Activated CD4-positive, alpha-beta T cell treated with anti-CD3 and anti-CD28 coated beads, Interleukin-2, amount 50 U/mL, for 24 hours (primary cell): ENCODE data around the gene C10orf143.
"Not testable (repeated sequence)": the region's sequence is repeated elsewhere in the genome, so short reads cannot be mapped to it uniquely, and the experiment has no call there.

ENCODE experiments used
- DNase-seq, 2 donors: peaks; one replicate each; pipeline ENCODE4 v3.0.0-alpha.2; 2020; ENCODE audit warnings: low read depth in 1 of 2, low spot score in 1 of 2

The C10orf143 gene

DNA sequence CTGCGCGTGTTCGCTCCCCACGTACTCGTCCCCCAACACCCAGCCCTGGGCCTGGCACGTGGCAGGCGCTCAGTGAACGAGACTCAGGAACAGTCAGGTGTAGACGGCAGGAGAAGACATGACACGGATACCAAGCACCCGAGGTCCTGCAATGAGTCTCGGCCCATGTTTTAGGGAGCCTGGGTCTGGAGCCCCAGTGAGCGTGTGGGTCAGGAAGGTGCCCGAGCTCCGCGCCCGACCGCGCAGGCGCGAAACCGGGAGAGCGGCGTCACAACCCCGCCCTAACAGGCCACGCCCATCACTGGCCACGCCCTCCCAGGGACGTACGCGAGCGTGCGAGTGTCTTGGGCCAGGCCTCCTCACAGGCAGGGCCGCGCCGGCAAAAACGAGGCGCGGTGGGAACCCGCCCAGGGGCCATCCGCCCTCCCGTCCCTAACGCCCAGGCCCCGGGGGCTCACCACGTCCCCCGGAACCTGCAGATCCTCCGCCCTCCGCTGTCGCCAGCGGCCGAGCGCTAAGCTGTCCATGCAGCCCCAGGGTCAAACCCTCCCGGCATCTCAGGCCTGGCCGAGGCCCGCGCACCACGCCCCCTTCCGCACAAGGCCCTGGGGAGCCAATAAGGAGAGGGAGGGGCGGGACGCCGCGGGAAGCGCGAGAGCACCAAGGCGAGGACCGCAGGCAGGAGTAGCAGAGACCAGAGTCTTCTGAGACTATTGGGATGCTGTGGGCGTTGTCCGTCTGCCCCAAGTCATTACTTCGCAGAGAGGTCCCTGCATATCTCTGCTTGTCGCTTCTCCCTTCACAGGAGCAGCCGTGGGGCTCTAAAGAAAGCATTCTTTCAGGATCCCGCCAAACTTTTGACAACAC lies at the start of gene C10orf143:
TSS of gene C10orf143 (minus strand) at position 585 of the 867 bp plus-strand sequence. CDS start at position 527, 58 bp downstream.
- peak; percentile 96 to 99 for DNase-seq

DNA sequence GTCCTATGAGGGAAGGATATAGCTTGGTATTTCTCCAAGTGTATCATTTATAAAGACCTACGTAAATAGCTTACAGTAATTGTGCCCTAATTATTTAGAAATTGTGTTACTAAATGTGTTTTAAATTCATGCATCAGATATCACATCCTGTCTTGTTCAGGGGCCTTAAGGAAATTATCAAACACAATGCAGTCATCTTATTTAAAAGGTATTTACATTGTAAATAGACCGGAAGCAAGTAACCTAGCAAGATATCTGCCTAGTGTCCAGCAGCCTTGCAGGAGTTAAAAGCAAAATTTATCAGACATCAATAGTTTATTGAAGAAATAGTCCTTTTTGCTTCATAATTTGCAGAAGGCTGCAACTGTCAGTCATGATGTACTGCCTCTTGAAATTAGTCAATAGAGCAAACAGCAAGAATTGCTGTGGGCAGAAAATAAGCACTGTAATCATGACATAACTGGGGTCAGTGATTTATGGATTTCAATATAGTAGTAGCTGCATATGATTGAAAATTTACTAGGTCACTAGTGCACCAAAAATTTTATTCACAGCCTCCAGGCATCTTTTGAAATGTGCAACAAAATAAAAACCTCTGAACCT lies 48.7 kb upstream of the C10orf143 start:
- DNase-seq, result no peak

DNA sequence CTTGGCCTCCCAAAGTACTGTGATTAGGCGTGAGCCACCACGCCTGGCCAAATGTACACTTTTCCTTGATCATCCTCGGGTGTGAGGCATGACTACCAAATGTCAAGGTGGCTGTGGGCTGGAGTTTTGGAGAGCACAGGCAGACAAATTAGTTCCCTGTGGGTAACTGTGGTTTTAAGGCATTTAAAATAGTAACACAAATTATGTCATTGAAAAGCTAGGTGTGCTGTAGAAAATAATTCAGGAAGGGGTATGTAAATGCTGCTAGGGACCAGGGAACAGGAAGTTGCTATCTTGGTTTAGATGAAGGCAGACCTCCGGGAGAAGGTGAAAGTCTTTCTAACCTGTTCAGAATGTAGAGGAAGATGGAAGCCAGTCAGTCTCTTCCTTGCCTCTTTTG lies 35.4 kb upstream of the C10orf143 start:
- DNase-seq, result no peak

DNA sequence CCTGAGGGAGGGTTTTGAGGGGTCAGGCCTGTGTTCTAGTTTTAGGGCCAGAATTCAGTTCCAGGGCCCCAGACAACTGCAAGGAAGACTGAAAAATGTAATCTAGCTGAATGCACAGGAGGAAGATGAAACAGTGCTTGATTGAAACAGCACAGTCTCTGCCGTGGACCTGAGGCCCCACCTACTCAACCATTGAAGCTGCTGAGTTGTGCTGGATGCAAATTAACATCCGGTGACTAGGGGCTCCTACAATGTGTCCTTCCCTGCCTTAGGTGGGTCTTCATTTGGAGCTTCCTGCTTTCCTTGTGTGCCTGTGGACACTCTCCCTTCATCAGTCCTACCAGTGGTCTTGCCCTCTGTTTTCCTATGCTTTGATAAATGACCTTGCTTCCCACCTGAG lies 31.2 kb upstream of the C10orf143 start:
- DNase-seq, result no peak

DNA sequence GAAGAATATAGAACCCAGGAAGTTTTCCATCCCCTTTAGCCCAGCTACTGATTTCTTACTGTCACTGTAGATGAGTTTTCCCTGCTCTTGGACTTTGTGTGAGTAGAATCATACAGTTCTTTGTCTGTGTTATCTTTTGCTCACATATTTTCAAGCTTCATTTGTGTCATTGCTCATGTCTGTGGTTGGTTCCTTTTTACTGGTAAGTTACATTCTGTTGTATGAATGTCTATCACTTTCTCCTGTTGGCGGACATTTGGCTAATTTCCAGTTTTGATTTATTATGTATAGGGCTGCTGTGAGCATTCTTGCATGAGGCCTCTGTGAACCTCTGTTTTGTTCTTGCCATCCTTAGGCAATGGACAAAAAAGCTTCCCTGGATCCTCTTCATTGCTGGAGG lies 30.8 kb upstream of the C10orf143 start:
- no peak for DNase-seq

DNA sequence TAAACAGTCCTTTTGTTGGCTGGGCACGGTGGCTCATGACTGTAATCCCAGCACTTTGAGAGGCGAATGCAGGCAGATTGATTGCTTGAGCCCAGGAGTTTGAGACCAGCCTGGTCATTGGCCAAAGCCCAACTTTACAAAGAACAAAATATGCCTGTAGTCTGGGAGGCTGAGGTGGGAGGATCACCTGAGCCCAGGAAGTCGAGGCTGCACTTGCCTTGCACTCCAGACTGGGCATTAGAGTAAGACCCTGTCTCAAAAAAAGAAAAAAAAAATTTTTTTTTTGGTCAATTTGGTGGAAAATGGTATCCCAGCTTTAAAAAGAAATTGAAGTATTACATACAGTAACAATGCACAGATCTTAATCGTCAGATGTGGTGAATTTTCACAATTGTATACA lies 30.4 kb upstream of the C10orf143 start:
- no peak for DNase-seq

DNA sequence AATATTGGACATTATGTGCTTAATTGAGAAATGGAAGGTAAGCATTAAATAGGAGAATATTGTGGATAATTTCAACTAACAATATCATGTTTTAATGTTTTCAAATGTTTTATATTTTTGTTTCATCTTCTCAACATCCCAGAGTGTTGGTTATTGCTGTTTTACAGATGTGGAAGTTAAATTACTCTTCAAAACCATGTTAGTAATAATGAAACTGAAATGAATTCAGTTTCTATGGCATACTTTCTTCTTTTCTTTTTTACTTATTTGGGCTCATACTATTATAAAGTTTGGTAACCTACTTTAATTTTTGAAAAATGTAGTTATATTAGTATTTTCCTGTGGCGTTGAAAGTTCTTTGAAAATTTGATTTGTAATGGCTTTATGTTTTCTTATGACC lies 29.8 kb upstream of the C10orf143 start:
- DNase-seq, result no peak

DNA sequence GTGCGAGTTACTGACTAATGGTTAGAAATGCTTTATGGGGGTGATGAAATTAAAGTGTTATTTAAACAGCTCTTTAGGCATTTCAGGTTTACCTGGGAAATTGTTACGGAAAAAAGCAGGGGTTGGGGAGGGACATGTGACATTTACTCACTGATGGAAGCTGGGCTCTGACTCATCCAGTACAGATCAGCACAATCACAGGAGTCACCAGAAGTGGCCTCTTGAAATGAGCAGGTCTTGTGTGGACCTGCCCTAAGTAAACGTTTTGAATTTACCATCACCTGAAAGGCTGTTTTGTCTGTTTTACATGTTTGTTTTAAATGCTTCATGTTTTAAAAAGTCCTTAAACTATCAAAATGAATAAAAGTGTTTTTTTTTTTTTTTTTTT lies 27.8 kb upstream of the C10orf143 start:
- DNase-seq, result no peak

DNA sequence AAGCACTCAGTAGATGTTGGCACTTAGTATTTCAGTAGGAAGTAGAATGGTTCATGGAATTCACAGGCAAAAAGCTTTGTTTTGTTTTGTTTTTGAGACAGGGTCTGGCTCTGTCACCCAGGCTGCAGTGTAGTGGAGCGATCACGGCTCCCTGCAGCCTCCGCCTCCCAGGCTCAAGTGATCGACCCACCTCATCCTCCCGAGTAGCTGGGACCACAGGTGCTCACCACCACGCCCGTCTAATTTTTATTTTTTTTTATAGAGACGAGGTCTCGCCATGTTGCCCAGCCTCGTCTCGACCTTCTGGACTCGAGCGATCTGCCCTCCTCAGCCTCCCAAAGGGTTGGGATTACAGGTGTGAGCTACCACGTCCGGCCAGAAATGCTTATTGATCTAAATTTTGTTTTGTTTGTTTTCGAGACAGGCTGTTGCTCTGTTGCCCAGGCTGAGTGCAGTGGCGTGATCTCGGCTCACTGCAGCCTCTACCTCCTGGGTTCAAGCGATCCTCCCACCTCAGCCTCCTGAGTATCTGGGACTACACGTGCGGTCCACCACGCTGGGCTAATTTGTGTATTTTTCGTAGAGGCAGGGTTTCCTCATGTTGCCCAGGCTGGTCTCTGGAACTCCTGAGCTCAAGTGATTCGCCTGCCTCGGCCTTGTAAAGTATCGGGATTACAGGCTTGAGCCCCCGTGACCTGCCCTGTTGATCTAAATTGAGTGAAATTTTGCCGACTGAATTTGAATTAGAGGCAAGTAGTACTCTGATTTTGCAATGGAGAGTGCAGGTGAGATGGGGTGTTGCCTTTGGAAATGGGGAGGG lies 27.2 kb upstream of the C10orf143 start:
- no peak for DNase-seq

DNA sequence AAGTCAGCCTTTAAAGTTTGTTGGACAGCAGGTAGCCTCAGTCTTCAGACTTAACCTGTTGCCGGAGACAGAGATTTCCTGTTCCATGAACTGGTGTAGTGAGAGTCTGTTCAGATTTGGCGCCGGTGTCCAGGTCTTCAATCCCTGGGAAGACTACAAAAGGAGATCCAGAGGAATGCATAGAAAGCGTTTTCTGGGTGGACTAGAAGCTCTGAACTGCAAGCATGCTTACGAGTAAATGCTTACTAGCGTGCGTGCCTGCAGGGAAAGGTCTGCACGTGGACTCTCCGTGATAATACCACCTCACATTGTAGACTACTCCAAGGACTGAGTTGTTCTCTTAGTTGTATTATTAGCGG lies 26.4 kb upstream of the C10orf143 start:
- no peak for DNase-seq

DNA sequence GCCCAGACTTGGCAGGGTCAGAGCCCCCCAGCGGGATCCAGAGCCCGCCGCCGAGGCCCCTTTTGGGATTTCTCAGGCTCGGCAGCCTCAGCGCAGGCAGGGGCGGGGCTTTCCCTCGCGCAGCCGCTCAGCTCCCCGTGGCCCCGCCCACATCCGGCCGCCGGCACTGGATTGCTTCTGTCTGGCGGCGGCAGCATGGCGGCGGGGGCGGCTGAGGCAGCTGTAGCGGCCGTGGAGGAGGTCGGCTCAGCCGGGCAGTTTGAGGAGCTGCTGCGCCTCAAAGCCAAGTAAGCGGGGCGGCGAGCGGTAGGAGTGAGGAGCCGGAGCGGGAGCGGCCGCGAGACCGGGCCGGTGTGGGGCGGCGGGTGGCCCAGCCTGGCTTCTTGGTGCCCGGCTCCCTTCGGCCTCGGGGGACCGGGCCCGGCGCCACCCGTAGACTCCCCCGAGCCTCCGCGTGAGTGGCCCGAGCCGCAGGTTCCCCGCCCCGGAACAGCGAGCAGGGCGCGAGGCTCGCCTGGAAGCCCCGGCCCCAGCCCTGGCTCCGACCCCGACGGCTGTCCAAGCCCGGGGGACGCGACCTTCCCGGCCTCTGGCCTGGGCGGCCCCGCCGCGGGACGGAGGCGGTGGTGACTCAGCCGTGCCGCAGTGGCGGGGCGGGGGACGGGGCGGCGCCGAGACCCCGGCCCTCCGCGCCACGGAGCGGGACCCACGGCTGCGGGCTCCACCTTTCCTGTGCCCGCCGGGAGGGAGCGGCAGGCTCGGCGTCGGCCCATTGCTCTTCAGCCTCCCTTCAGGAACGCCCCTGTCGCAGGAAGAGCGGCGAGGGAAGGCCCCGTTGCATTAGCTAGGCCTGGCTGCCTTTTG lies 25.8 kb upstream of the C10orf143 start, which contains the start of gene GLRX3:
TSS of gene GLRX3 (plus strand) at position 166 of the 864 bp plus-strand sequence. CDS start at position 196, 30 bp downstream.
- peak; percentile 72 to 83 for DNase-seq

DNA sequence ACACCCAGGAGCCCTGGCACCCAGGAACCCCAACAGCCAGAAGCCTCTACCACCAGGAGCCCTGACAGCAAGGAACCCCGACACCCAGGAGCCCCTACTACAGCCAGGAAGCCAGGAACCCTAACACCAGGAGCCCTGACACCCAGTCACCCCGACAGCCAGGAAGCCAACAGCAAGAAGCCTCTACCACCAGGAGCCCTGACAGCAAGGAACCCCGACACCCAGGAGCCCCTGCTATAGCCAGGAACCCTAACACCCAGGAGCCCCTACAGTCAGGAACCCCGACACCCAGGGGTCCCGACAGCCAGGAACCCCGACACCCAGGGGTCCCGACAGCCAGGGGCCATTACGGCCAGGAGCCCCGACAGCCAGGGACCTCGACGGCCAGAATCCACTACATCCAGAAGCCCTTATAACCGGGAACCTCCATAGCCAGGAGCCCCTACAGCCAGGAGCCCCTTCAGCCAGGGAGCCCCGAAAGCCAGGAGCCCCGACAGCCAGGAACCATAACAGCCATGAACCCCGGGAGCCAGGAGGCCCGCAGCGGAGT lies 25.1 kb upstream of the C10orf143 start:
- peak in 1 of 2 donors; percentile 5 for DNase-seq

DNA sequence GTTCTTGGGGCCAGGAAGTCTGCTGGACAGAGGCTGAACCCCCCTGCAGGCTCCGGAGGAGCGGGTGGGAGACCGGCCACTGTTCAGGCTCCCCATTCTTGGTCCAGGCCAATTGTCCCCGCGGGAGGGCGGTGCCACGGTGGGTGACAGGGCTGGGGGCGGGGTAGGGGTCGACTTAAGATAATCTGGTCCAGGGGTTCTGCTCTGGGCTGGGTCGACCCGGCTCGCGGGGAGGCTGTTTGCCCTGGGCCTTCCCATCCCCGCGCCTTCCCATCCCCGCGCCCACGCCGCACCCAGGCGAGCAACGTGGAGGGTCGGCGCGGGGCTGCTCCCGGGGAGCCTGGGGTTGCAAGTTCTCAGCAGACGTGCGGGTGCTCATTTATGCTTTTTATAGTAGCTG lies 18.3 kb upstream of the C10orf143 start:
- DNase-seq, result no peak

DNA sequence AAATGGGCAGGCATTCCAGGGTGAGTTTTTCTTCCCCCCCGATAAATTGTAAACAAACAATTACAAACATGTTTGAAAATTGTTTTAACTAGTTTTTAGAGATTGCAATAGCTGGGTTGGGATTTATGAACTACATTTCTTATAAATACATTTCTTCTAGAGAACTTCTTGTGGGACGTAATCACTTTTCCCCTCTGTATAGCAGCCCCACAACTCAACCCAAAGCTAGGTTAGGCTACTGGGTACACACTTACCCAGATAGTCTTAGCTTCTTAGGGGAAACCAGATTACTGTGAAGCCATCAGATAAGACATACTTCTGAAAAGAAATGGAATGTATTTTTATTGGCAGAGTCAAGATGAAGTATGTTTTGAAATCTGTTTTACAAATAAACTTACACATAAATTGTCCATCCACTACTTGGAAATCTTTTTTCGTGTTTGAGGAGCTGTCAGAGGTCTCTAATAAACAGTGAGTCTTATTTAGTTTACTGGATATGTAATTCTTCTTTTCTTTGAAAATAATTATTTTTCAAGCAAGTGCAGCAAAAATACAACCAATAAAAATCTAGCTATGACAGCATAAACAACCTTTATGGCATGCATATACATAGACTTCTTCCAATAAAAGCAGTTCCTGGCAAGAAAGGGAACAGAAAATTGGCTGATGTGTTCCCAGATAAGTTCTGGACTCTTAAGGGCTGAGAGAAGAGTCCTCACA lies 17.6 kb upstream of the C10orf143 start:
- no peak for DNase-seq

DNA sequence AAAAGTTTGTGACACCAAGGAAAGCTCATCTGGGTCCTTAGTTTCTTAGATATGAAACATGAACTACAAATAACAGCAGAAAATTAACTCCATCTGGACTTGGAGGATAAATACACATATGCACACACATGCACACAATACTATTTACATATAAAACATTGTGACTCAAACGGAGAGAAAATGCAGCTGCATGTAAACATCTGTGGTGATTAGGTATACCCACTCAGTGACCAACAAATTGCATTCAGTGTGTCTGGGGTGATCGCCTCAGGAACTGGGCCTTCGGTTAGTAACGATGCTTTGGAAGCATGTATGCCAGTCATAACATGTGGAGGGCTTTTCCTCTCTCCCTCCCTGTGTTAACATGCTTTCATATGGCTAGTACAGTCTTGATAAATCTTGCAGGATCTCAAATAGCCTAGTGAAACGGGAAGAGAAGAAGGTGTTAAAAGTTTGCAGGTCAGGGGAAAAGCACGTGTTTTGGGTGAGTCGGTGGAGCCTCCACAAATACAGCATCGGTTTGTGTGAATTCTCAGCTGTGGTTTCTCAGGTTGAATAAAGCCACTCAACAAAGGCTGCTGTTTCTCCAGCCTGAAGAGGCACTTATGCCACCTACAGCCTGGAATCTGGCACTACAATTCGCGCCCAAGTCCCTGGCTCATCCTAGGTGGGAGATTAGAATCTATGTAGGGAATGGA lies 16.9 kb upstream of the C10orf143 start:
- peak in 1 of 2 donors; percentile 47 for DNase-seq

DNA sequence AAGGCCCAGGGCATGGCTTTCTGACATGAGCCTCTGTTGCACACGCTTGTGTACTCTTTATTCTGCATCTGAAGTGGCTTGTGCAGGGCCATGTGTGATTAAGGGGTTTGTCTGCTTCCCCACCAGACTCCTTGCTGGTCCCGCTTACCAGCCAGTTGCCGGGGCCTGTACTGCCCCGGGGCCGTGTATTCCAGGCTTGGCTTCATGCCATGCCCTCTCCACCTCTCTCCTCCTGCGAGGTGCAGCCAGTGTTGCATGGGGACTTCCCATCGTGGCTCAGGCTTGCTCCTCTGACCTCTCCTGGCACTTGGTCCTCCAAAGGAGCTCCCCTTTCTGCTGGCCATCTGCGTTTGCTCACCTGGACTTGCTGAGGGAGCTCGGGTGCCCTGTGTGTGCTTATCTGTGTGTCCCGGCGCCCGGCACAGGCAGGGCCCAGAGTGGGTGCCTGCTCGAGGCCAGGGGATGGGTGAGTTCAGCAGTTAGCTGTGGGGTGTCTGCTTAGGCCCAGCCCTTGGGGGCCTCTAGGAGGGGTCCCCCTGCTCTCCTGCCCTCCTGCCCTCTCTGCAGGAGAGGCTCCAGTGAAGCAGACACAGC lies 11.0 kb upstream of the C10orf143 start:
- no peak for DNase-seq

DNA sequence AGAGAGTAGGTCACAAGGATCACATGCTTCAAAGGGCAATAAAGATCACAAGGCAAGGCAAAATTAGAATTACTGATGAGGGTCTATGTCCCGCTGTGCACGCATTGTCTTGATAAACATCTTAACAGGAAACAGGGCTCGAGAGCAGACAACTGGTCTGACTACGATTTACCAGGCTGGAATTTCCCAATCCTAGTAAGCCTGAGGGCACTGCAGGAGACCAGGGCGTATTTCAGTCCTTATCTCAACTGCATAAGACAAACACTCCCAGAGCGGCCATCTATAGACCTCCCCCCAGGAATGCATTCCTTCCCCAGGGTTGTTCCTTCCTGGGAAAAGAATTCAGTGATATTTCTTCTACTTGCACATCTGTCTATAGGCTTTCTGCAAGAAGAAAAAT lies 6.9 kb upstream of the C10orf143 start:
- not testable (repeated sequence) for DNase-seq

DNA sequence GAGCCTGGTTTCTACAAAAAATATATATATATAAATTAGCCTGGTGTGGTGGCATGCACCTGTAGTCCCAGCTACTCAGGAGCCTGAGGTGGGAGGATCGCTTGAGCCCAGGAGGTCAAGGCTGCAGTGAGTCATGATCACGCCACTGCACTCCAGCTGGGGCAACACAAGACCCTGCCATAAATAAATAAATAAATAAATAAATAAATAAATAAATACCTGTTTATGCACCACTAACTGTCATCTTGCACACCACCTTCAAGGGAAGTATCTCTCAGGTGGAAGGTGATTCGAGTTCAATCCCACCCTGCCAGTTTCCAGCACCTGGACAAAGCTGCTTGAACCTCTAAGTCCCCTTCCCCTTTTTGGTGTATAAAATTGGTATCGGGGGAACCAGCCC lies 6.3 kb upstream of the C10orf143 start:
- DNase-seq, result not testable (repeated sequence)

DNA sequence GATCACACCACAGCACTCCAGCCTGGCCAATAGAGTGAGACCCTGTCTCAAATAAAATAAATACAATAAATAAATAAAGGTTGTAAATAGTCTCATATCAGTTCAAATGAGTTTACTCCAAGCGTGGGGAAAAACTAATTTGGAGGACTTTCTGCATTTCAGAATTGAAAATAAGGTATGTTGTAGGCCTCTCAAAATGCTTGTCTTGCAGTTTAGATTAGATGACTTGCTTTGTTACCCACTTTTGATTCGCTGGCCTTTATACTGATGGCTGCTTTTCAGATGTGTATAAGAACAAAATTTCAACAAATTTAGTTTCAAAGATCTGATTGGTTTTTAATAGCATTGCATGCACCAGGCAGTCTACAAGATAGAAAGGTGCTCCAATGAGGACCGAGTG lies 2.2 kb upstream of the C10orf143 start:
- DNase-seq, result no peak
